Breast epithelium (tissue), 4 donors: ENCODE data around the gene CRHBP. TPM values are rescaled to one million over a fixed set of nuclear protein-coding genes. Genes with fewer than 3 reads are reported as not detected.

Experiments used
- DNase-seq, 2 donors: peaks; one replicate each; pipeline ENCODE4 v3.0.0-alpha.2; 2019; ENCODE audit warnings: low spot score in 2 of 2
- H3K27ac ChIP-seq, 2 donors: fragments of 200-600 bp; sonication (generic) in 1 of 2; one replicate each; pipeline ENCODE4 v1.5.1; 2016 to 2019; ENCODE audit warnings: mild to moderate bottlenecking in 1 of 2
- H3K27me3 ChIP-seq, 2 donors: fragments of 200-600 bp; sonication (generic) in 1 of 2; one replicate each; pipeline versions ENCODE4 v1.5.1 to v1.6.0; 2017 to 2019; ENCODE audit warnings: control low read depth in 1 of 2, mild to moderate bottlenecking in 1 of 2
- H3K36me3 ChIP-seq: fragments of 200-600 bp; one replicate; pipeline ENCODE4 v1.5.1; 2019
- H3K4me1 ChIP-seq, 2 donors: fragments of 200-600 bp; sonication (generic); one replicate each; pipeline ENCODE4 v1.5.1; 2016 to 2019; ENCODE audit warnings: control low read depth in 1 of 2
- H3K4me3 ChIP-seq, 3 donors: fragments of 200-600 bp; sonication (generic); 1 replicate in 2 of 3; 2 replicates in 1 of 3; pipeline ENCODE4 v1.5.1; 2016 to 2019; ENCODE audit warnings: mild to moderate bottlenecking in 3 of 3, moderate library complexity in 2 of 3
- H3K9me3 ChIP-seq, 2 donors: fragments of 200-600 bp; sonication (generic) in 1 of 2; one replicate each; pipeline ENCODE4 v1.5.1; 2016 to 2019; ENCODE audit warnings: control low read depth in 1 of 2
- CTCF ChIP-seq, 3 donors: fragments of 450-650 bp; IDR thresholded peaks; one replicate each; pipeline ENCODE4 v1.5.1; 2016 to 2017; ENCODE audit warnings: antibody characterized with exemption in 3 of 3, mild to moderate bottlenecking in 3 of 3, moderate library complexity in 3 of 3
- POLR2A ChIP-seq: fragments of 450-650 bp; IDR thresholded peaks from one replicate; pipeline ENCODE4 v1.6.1; 2016; ENCODE audit warnings: antibody characterized with exemption, mild to moderate bottlenecking, moderate library complexity
- POLR2AphosphoS5 ChIP-seq, 3 donors: sonication (generic); formaldehyde crosslinking; IDR thresholded peaks; one replicate each; pipeline ENCODE4 v1.6.1; 2017; ENCODE audit warnings: antibody characterized with exemption in 3 of 3
- intact Hi-C: fragments of 100-400 bp; cut with DNase I; formaldehyde crosslinking; loops from one replicate; pipeline ENCODE4 v1.15.1; 2023; ENCODE audit warnings: low total_unique reads
- total RNA-seq, 3 donors: library from RNA; depleted of rRNA; stranded (reverse); fragments of >200 nt; gene quantifications; one replicate each; pipeline ENCODE4 v1.1.0, GENCODE V29; 2016

Gene CRHBP
- total RNA-seq, 3 donors from 2014 or later = 0.73 to 5.1 (median 2.3) TPM

- no peak for DNase-seq
- intact Hi-C loops = no loop called here
- Histone ChIP-seq H3K9me3 (no peaks in the 10 kb centered on the region), H3K27me3 (no peaks in the 10 kb centered on the region), H3K4me3 (no peak overlapping the region), H3K36me3 (no peaks in the 10 kb centered on the region), H3K27ac (no peak overlapping the region), H3K4me1 (no peaks in the 10 kb centered on the region)
- TF ChIP-seq POLR2A (no peak), POLR2AphosphoS5 (IDR thresholded peaks at IDR 0.05) (no peak), CTCF (IDR thresholded peaks at IDR 0.05) (no peak)
These were observed 7.3 kb downstream of the CRHBP start for GRCh38 chr5:76960004-76960625.

GRCh38 chr5:76964060-76964459 is 11.2 kb downstream of the CRHBP start:
- Histone ChIP-seq H3K36me3 (no peaks in the 10 kb centered on the region), H3K4me1 (no peaks in the 10 kb centered on the region), H3K4me3 (no peak overlapping the region), H3K27me3 (no peaks in the 10 kb centered on the region), H3K9me3 (no peaks in the 10 kb centered on the region), H3K27ac (no peak overlapping the region)
- intact Hi-C loops = no loop called here
- TF ChIP-seq POLR2AphosphoS5 (IDR thresholded peaks at IDR 0.05) (no peak), CTCF (IDR thresholded peaks at IDR 0.05) (no peak), POLR2A (no peak)
- DNase-seq = no peak

GRCh38 chr5:76971511-76971910 is 18.7 kb downstream of the CRHBP start:
- Histone ChIP-seq H3K4me3 (no peak overlapping the region), H3K9me3 (no peaks in the 10 kb centered on the region), H3K27me3 (no peaks in the 10 kb centered on the region), H3K36me3 (no peaks in the 10 kb centered on the region), H3K27ac (no peak overlapping the region), H3K4me1 (no peaks in the 10 kb centered on the region)
- intact Hi-C loops = no loop called here
- DNase-seq = no peak
- TF ChIP-seq POLR2A (no peak), POLR2AphosphoS5 (IDR thresholded peaks at IDR 0.05) (no peak), CTCF (IDR thresholded peaks at IDR 0.05) (no peak)

GRCh38 chr5:76972689-76973088 is 19.8 kb downstream of the CRHBP start:
- no peak for DNase-seq
- H3K4me1 ChIP-seq = no peaks in the 10 kb centered on the region
- H3K27ac ChIP-seq = no peak overlapping the region
- intact Hi-C loops = no loop called here
- H3K4me3 ChIP-seq = no peak overlapping the region
- TF ChIP-seq POLR2A (no peak), POLR2AphosphoS5 (IDR thresholded peaks at IDR 0.05) (no peak), CTCF (IDR thresholded peaks at IDR 0.05) (no peak)
- H3K27me3 ChIP-seq = no peaks in the 10 kb centered on the region
- H3K9me3 ChIP-seq = no peaks in the 10 kb centered on the region
- H3K36me3 ChIP-seq = no peaks in the 10 kb centered on the region

- no peaks in the 10 kb centered on the region for H3K27me3 ChIP-seq
- intact Hi-C loops = no loop called here
- H3K4me1 ChIP-seq = no peaks in the 10 kb centered on the region
- TF ChIP-seq POLR2A = no peak
- TF ChIP-seq CTCF (IDR thresholded peaks at IDR 0.05) = no peak
- TF ChIP-seq POLR2AphosphoS5 (IDR thresholded peaks at IDR 0.05) = no peak
- H3K27ac ChIP-seq = no peak overlapping the region
- H3K4me3 ChIP-seq = no peak overlapping the region
- H3K9me3 ChIP-seq = no peaks in the 10 kb centered on the region
- H3K36me3 ChIP-seq = no peaks in the 10 kb centered on the region
- DNase-seq = no peak
These were observed 21.9 kb downstream of the CRHBP start for GRCh38 chr5:76974785-76975184.
